ENCODE results near the gene SNX14. TPM values are rescaled to one million over a fixed set of nuclear protein-coding genes. Genes with fewer than 3 reads are reported as not detected.

Gene SNX14
- total and polyA plus RNA-seq, 2 of the 8 experiments (the other 6 are each of a cell fraction or from before 2014, with no cell fraction given) = 11.9 to 24.2 TPM

DNA sequence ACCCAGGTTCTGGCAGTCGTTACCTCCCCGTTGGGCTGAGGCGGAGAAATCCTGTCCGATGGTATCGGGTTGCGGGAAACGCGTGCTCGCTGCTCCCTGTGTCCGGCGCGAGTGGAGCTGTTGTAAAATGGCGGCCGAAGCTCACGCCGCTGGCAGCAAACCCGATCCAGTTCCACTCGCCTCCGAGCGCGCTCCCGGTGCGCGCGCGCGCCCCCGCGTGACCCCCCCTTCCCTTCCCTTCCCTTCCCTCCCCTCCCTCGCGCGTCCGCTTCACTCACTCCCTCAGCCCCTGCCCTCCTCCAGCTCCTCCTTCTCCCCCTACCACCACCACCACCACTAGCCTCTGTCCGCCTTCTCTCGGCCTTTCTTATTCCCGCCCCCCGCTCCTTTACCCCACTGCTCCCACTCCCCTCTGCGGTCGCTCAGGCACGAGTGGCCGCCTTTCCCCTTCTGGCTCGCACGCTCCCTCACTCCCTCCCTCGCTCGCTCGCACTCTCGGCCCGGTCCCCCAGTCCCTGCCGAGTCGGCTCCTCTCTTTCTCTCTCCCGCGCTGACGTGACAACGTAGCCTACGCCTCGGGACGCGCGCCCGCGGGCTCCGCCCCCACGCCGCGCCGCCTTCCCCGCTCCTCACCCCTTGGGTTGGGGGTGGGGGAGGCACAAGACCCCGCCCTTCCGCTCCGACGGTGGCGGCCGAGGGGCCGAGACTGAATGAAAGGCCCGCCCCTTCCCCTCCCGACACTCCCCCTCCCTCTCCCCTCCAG, 49.3 kb upstream of the SNX14 start, which contains the start of gene SYNCRIP (continued):
- TF ChIP-seq CHD7 (IDR thresholded peaks at IDR 0.05; ENCODE audit: insufficient replicate concordance, low read length) (no peak), SP4 (IDR thresholded peaks at IDR 0.05; ENCODE audit: low read length) (no peak), SRF (IDR thresholded peaks at IDR 0.05; ENCODE audit: low read depth, low read length) (no peak), SIRT6 (IDR thresholded peaks at IDR 0.05; ENCODE audit: low read length) (no peak), KDM5A (IDR thresholded peaks at IDR 0.05; ENCODE audit: low read length) (no peak; the same call in 1 of the 2 replicates), SIN3A (conservative IDR thresholded peaks at IDR 0.05 in 1 of 2, IDR thresholded peaks at IDR 0.05 in 1 of 2; ENCODE audit: low read depth in 1 of 2, low read length in 2 of 2) (no peak; a peak in 2 of 4 replicates), RNF2 (IDR thresholded peaks at IDR 0.05; ENCODE audit: borderline replicate concordance, low read depth, low read length, missing control alignments, poor library complexity, severe bottlenecking) (no peak), RAD21 (IDR thresholded peaks at IDR 0.05 in 1 of 2, conservative IDR thresholded peaks at IDR 0.05 in 1 of 2; ENCODE audit: low read depth in 2 of 2, low read length in 2 of 2) (no peak)

All from H1 (cell line).